ENCODE results near the gene PIGO.

- TF ChIP-seq CTCF (IDR thresholded peaks at IDR 0.05) (no peak), ZBTB33 (IDR thresholded peaks at IDR 0.05; ENCODE audit: borderline replicate concordance, low read depth) (no peak), YY1 (IDR thresholded peaks at IDR 0.05; ENCODE audit: low read depth) (no peak), SIN3A (IDR thresholded peaks at IDR 0.05; ENCODE audit: borderline replicate concordance, low read depth, low read length) (no peak), GABPA (IDR thresholded peaks at IDR 0.05; ENCODE audit: low read depth) (no peak), RAD21 (IDR thresholded peaks at IDR 0.05; ENCODE audit: low read length) (no peak), EZH2phosphoT487 (IDR thresholded peaks at IDR 0.05; ENCODE audit: borderline replicate concordance, low read depth) (no peak), POLR2AphosphoS5 (IDR thresholded peaks at IDR 0.05; ENCODE audit: low read depth, low read length) (no peak), TEAD4 (IDR thresholded peaks at IDR 0.05; ENCODE audit: borderline replicate concordance, insufficient read depth) (0 out of 2 replicates have a peak, but pooled peaks have one; percentile 30), RFX5 (IDR thresholded peaks at IDR 0.05; ENCODE audit: low read length) (no peak), FOSL2 (IDR thresholded peaks at IDR 0.05; ENCODE audit: borderline replicate concordance, low read depth) (no peak), FOXM1 (IDR thresholded peaks at IDR 0.05; ENCODE audit: low read depth) (no peak), MAX (IDR thresholded peaks at IDR 0.05; ENCODE audit: low read depth) (no peak), SMC3 (IDR thresholded peaks at IDR 0.05; ENCODE audit: low read depth, low read length) (no peak)
These were observed 52.3 kb downstream of the PIGO start for GRCh38 chr9:35044071-35044470.
